Heart left ventricle (tissue), 16 donors: ENCODE results near the gene SPNS2. TPM values are rescaled to one million over a fixed set of nuclear protein-coding genes. Genes with fewer than 3 reads are reported as not detected.
A peak's percentile ranks its signal among the peaks of the same experiment; 100 is the strongest.

Experiments
- ATAC-seq, 4 donors: fragments of 200-7000 bp; cut with Tn5 transposase; one replicate each; pipeline ENCODE4 v1.9.1; 2020 to 2022; ENCODE audit warnings: moderate library complexity in 4 of 4, mild to moderate bottlenecking in 3 of 4, moderate number of reproducible peaks in 1 of 4
- DNase-seq, 5 donors: peaks; one replicate each; pipeline ENCODE4 v3.0.0-alpha.2; 2020
- H3K27ac ChIP-seq, 12 donors: fragments of 200-600 bp; sonication (generic) in 4 of 12; one replicate each; pipeline versions ENCODE4 v1.5.0 to v1.8.0; 2016 to 2022; ENCODE audit warnings: mild to moderate bottlenecking in 2 of 12
- H3K27me3 ChIP-seq, 9 donors: fragments of 200-600 bp; sonication (generic) in 2 of 9; one replicate each; pipeline versions ENCODE4 v1.5.1 to v1.8.0; 2016 to 2022; ENCODE audit warnings: mild to moderate bottlenecking in 3 of 9
- H3K36me3 ChIP-seq, 9 donors: fragments of 200-600 bp; sonication (generic) in 2 of 9; one replicate each; pipeline versions ENCODE4 v1.5.0 to v1.8.0; 2018 to 2022; ENCODE audit warnings: mild to moderate bottlenecking in 2 of 9
- H3K4me1 ChIP-seq, 12 donors: fragments of 200-600 bp; sonication (generic) in 4 of 12; one replicate each; pipeline versions ENCODE4 v1.5.0 to v1.8.0; 2016 to 2022; ENCODE audit warnings: mild to moderate bottlenecking in 3 of 12
- H3K4me3 ChIP-seq, 12 donors: fragments of 200-600 bp; sonication (generic) in 4 of 12; one replicate each; pipeline versions ENCODE4 v1.5.0 to v1.8.0; 2017 to 2022; ENCODE audit warnings: mild to moderate bottlenecking in 9 of 12, moderate library complexity in 4 of 12
- H3K9me3 ChIP-seq, 12 donors: fragments of 200-600 bp; sonication (generic) in 4 of 12; one replicate each; pipeline versions ENCODE4 v1.5.0 to v1.8.0; 2016 to 2022; ENCODE audit warnings: mild to moderate bottlenecking in 1 of 12
- POLR2A ChIP-seq, 2 donors: fragments of 450-650 bp; IDR thresholded peaks; one replicate each; pipeline ENCODE4 v1.6.1; 2017; ENCODE audit warnings: antibody characterized with exemption in 2 of 2, mild to moderate bottlenecking in 2 of 2, moderate library complexity in 2 of 2
- WGBS, 4 donors: extraction: QIAGEN DNeasy Blood & Tissue Kit in 2 of 4; methylation state at CpG; one replicate each; pipeline versions ENCODE4 v1.1.5 to v1.1.7; 2013 to 2018; 5-methylcytosine and 5-hydroxymethylcytosine counted together
- intact Hi-C, 10 donors: fragments of 100-400 bp; cut with DNase I; formaldehyde crosslinking; loops; one replicate each; pipeline versions ENCODE4 v1.11.1 to v1.14.2; 2022
- polyA plus RNA-seq, 2 donors: library from polyadenylated mRNA; stranded (reverse); fragments of 200-250 nt; gene quantifications; one replicate each; pipeline ENCODE4 v1.2.3, GENCODE V29; 2013
- total RNA-seq, 9 donors: library from RNA; depleted of rRNA in 2 of 9; stranded (reverse); fragments of >200 nt in 2 of 9; fragmentation: NEBNext Ultra II Directional in 3 of 9; extraction: Animal tissue kit (Norgen Biotek cat#: 25700) in 3 of 9; gene quantifications; one replicate each; pipeline versions ENCODE4 v1.1.0 to v1.2.4, GENCODE V29; 2016 to 2023
- TF ChIP-seq, protein P1 (sequence below), 12 donors: fragments of 200-600 bp; sonication (generic) in 4 of 12; IDR thresholded peaks; one replicate each; pipeline versions ENCODE4 v1.5.0 to v1.8.0; 2018 to 2022; ENCODE audit warnings: antibody characterized with exemption in 12 of 12, mild to moderate bottlenecking in 5 of 12
- donor health status: ischemic (EF 13 %, LVEDD 7.1; RV severe dilation, severe dysfunction).
- donor health status: healthy with polysubstance abuse.
- donor health status: DM: no; HTN: yes; CAD: no.
- donor health status: DM: no; HTN: no; CAD: no.
- donor health status: ischemic (EF 25% LVEDD 6.9; RV normal size, moderate dysfunction).
- donor health status: ischemic (EF 25% LVEDD 5.7; RV mildly dilated, moderate dysfunction).
- donor health status: healthy.
- donor health status: DM: yes; HTN: yes; CAD: no.
- donor health status: ischemic (EF 35%, LVEDD 5.7; RV mildly dilated, moderate dysfunction).
- donor health status: nonischemic (EF 11% LVEDD 7.7; RV severe dilation, severe dysfunction).
- donor health status: DM: yes; HTN: yes; CAD: no.
- donor health status: PGD.
- donor health status: ischemic (EF 29% LVEDD 5.4; RV normal size, mild dysfunction).
- donor health status: nonischemic (EF 23%, LVEDD 6.1; RV moderate dilation, normal function).

Gene SPNS2
- total and polyA plus RNA-seq, 11 donors = 6.4 to 22.0 (median 13.3) TPM

DNA sequence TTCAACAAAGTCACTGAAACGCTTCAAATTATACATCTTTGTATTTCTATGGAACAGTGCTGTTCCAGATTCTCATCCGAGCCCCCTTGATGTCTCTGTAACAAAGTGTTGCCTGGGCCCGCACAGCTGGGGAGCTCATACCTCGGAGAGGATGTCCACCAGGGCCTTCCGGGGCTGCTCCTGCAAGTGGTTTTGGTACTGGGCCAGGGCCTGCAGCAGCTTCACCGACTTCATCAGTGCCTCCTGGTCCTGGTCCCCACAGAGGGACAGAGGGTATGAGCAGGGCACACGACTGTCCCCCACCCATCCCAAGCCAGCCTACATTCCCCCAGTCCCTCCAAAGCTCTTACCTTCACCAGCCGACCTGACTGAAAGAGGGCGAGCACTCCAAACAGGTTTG, 55.0 kb downstream of the SPNS2 start:
- 64 to 74% (median 68%) methylated on average over 8 to 9 of the region's 9 CpGs for whole genome bisulfite sequencing, 4 donors
- TF ChIP-seq, protein P1, sequence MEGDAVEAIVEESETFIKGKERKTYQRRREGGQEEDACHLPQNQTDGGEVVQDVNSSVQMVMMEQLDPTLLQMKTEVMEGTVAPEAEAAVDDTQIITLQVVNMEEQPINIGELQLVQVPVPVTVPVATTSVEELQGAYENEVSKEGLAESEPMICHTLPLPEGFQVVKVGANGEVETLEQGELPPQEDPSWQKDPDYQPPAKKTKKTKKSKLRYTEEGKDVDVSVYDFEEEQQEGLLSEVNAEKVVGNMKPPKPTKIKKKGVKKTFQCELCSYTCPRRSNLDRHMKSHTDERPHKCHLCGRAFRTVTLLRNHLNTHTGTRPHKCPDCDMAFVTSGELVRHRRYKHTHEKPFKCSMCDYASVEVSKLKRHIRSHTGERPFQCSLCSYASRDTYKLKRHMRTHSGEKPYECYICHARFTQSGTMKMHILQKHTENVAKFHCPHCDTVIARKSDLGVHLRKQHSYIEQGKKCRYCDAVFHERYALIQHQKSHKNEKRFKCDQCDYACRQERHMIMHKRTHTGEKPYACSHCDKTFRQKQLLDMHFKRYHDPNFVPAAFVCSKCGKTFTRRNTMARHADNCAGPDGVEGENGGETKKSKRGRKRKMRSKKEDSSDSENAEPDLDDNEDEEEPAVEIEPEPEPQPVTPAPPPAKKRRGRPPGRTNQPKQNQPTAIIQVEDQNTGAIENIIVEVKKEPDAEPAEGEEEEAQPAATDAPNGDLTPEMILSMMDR (IDR thresholded peaks at IDR 0.05) = no peak
- TF ChIP-seq POLR2A (IDR thresholded peaks at IDR 0.05) = no peak
- intact Hi-C loops = no loop called here
- Histone ChIP-seq H3K27me3 (no peaks in the 10 kb centered on the region), H3K27ac (no peak overlapping the region), H3K9me3 (no peaks in the 10 kb centered on the region), H3K4me1 (peaks cover 3 to 23% (median 17%) of the 10 kb centered on the region in 12 donors), H3K36me3 (peaks cover 0 to 51% (median 48%) of the 10 kb centered on the region in 9 donors), H3K4me3 (peak overlapping the region in 2 of 12 donors; percentile 64 to 87)
- no peak for ATAC-seq
- DNase-seq = peak in 1 of 5 donors; percentile 24

DNA sequence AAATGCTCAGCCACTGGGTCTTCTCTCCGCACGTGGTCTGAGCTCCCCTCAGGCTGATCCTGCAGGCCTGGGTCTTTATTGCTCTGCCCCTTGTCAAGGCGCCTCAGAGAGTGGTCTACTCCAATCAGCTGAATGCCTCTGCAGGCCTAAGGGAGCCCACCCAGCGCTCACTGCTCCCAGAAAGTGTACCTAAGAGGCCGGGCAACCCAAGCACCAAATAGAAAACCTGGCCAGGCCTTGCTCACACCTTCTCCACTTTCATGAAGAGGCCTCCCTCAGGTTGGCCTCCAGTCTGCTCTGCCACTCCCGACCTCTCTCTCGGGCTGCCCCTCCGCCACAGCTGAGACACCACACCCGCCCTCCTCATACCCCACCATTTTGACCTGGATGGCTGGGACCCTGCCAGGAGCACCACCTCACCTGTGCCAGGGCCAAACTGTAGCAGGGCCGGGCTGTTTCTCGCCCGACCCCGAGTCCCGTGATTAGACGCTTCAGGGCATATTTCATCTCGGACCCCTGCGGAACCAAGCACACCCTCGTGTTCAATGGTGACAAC, 55.8 kb downstream of the SPNS2 start:
- H3K27ac ChIP-seq = peak overlapping the region in 11 of 12 donors; percentile 81 to 93 (median 87)
- no peak for TF ChIP-seq POLR2A (IDR thresholded peaks at IDR 0.05)
- TF ChIP-seq, protein P1 (IDR thresholded peaks at IDR 0.05) = no peak
- DNase-seq (peak in 1 of 5 donors; percentile 29), ATAC-seq (peak in 1 of 4 donors; percentile 3)
- intact Hi-C loops = no loop called here
- H3K9me3 ChIP-seq = no peaks in the 10 kb centered on the region
- H3K36me3 ChIP-seq = peaks cover 0 to 42% (median 40%) of the 10 kb centered on the region in 9 donors
- H3K4me3 ChIP-seq = peak overlapping the region; percentile 43 to 94 (median 80)
- H3K4me1 ChIP-seq = peaks cover 3 to 23% (median 17%) of the 10 kb centered on the region in 12 donors
- H3K27me3 ChIP-seq = no peaks in the 10 kb centered on the region
- WGBS, 4 donors = 18 to 26% (median 20%) methylated on average over 14 to 18 of the region's 18 CpGs

DNA sequence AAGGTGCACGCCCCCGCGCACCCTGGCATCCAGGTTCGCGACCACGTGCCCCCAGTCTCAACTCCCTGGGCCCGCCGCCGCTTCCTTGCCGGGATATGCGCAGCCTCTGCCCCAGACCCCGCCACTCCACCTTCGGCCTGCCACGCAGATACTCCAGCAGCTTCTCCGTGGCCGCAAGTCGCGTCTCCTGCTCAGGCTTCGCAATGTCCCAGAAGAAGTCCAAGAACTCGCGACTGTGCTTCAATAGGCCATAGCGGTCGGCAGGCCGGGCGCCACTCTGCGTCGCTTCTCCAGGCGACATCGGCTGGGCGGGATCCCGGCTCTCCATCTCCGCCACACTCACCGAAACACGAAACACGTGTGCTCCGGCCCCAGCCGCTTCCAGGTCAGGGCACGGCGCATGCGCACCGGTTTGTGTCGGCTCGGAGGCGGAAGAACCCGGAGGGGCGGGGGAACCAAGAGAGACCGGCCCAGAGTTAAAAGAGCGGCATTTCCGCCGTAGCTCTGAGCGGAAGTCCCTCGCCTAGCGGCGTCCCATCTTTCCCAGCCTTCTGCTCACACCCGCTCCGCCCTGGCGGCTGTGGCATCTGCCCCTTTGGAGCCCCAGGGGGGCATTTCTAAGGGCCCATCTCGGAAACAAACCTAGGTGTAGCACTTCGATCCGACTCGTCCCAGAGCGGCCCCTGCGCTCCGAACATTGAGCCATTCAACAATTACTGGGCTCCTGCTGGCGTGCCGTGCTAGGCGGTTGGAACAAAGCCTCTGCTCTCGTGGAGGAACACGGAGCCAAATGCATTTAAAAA, 56.5 kb downstream of the SPNS2 start, which contains the start of gene MYBBP1A:
TSS of gene MYBBP1A (minus strand) at position 388 of the 803 bp plus-strand sequence. CDS start at position 328, 60 bp downstream.
- peak; percentile 97 to 99 (median 98) for DNase-seq
- H3K36me3 ChIP-seq = peaks cover 0 to 35% (median 33%) of the 10 kb centered on the region in 9 donors
- TF ChIP-seq POLR2A (IDR thresholded peaks at IDR 0.05) = peak in 1 of 2 donors; percentile 73
- TF ChIP-seq, protein P1 (IDR thresholded peaks at IDR 0.05) = peak in 9 of 12 donors; percentile 18 to 51 (median 40)
- peak within 1 kb of the TSS; percentile 67 to 93 (median 87) for H3K27ac ChIP-seq
- peak within 1 kb of the TSS; percentile 43 to 94 (median 80) for H3K4me3 ChIP-seq
- H3K4me1 ChIP-seq = peaks cover 3 to 23% (median 17%) of the 10 kb centered on the region in 12 donors
- peak; percentile 92 to 97 (median 94) for ATAC-seq
- H3K9me3 ChIP-seq = no peaks in the 10 kb centered on the region
- intact Hi-C loops = loop anchor here in 2 of 10 donors (5.0 kb wide), 1 partner anchor 133 kb away; no protein-coding TSS in a partner anchor
- no peaks in the 10 kb centered on the region for H3K27me3 ChIP-seq
- 1% methylated on average over 47 to 69 of the region's 69 CpGs for WGBS, 4 donors
